ENCODE results near the gene PGPEP1. TPM values are rescaled to one million over a fixed set of nuclear protein-coding genes. Genes with fewer than 3 reads are reported as not detected.

PGPEP1 gene
- polyA plus RNA-seq, 1 of the 3 experiments (the other 2 are of a cell fraction), result 13.8 TPM

DNA sequence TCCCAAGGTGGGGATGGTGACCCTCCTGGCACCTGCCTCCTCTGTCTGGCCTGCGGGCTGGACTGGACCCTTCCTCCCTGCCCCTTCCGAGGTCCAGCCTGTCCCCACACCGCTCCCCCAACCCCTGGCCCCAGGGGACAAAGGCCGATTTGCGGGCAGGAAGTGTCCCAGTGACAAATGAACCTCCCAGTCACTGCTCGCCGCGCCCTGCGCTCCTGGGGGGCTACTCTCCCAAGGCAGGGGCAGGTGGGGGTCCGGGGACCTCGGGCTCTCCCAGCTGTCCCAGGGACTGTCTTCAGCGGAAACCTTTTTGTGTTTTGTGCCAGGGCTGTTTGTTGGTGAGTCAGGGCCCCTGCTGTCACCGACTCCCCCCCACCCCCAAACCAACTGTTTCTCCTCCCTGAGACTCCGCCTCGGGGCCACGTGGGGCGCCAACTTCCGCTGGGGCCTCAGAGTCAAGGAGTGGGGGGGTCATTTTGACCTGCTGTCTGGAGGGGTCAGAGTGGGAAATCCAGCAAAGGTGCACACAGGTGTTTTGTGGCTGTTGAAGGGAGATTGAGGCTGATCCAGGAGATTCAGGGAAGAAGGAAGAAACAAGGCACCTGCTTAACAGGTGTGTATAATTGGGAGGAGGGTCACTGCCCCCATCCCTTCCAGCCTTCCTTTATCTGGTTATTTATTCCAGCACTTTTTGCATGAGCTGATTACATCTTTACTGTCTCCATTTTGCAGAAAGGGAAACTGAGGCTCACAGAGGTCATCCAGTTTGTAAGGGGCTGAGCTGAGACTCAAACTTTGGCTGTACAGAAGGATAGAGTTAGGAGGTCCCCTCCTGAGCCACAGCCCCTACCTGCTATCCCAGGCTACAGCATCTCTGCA is 831 bp downstream of the PGPEP1 start:
- no peaks in the 10 kb centered on the region for H3K9me2 ChIP-seq
- H3K36me3 ChIP-seq (replicated peaks in 1 of 2; ENCODE audit: control insufficient read depth in 1 of 2, insufficient read depth in 2 of 2, low read length in 1 of 2), result no peaks in the 10 kb centered on the region
- no peaks in the 10 kb centered on the region for H3K9me3 ChIP-seq
- TF ChIP-seq, protein P1, sequence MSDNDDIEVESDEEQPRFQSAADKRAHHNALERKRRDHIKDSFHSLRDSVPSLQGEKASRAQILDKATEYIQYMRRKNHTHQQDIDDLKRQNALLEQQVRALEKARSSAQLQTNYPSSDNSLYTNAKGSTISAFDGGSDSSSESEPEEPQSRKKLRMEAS (IDR thresholded peaks at IDR 0.05; ENCODE audit: low read depth), result peak; percentile 69
- TF ChIP-seq SIN3A (IDR thresholded peaks at IDR 0.05; ENCODE audit: borderline replicate concordance, low read depth, low read length), result peak; percentile 70; the same call in 1 of the 2 replicates
- no peak for TF ChIP-seq RXRA (IDR thresholded peaks at IDR 0.05; ENCODE audit: borderline replicate concordance, low read depth)
- TF ChIP-seq, protein P2, sequence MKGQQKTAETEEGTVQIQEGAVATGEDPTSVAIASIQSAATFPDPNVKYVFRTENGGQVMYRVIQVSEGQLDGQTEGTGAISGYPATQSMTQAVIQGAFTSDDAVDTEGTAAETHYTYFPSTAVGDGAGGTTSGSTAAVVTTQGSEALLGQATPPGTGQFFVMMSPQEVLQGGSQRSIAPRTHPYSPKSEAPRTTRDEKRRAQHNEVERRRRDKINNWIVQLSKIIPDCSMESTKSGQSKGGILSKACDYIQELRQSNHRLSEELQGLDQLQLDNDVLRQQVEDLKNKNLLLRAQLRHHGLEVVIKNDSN (IDR thresholded peaks at IDR 0.05; ENCODE audit: borderline replicate concordance, low read depth), result peak; percentile 87
- TF ChIP-seq FOSL2 (IDR thresholded peaks at IDR 0.05; ENCODE audit: borderline replicate concordance, low read depth), result no peak
- 0 out of 2 replicates have a peak, but pooled peaks have one; percentile 18 for TF ChIP-seq MXI1 (IDR thresholded peaks at IDR 0.05; ENCODE audit: low read depth, low read length)
- TF ChIP-seq, protein P3, sequence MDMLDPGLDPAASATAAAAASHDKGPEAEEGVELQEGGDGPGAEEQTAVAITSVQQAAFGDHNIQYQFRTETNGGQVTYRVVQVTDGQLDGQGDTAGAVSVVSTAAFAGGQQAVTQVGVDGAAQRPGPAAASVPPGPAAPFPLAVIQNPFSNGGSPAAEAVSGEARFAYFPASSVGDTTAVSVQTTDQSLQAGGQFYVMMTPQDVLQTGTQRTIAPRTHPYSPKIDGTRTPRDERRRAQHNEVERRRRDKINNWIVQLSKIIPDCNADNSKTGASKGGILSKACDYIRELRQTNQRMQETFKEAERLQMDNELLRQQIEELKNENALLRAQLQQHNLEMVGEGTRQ (IDR thresholded peaks at IDR 0.05; ENCODE audit: borderline replicate concordance, low read depth, low read length), result no peak
- H3K9ac ChIP-seq, result peak overlapping the region; percentile 63
- ChIA-PET POLR2A (no interaction called here), CTCF (interaction anchor here (1.4 to 5.3 kb wide), 11 partner anchors 9 to 72 kb away, joined by 3 to 45 read pairs (median 8); partner anchors contain the start of gene LSM4)
- H3K27me3 ChIP-seq (ENCODE audit: insufficient read depth), result no peaks in the 10 kb centered on the region
- no peaks in the 10 kb centered on the region for H4K20me1 ChIP-seq (ENCODE audit: insufficient read depth)
- H2AFZ ChIP-seq (ENCODE audit: low read depth), result peak overlapping the region; percentile 87
- DNase-seq, result peak; percentile 70
- peak overlapping the region; percentile 59 to 90 for H3K4me3 ChIP-seq (ENCODE audit: low read depth in 2 of 2, low read length in 1 of 2)
- peaks cover 4% of the 10 kb centered on the region for H3F3A ChIP-seq (replicated peaks; ENCODE audit: insufficient read depth)
- no peaks in the 10 kb centered on the region for H3K79me2 ChIP-seq (ENCODE audit: insufficient read depth)
- 3% methylated on average over 15 of the region's 18 CpGs for WGBS (ENCODE audit: low lambda C conversion rate)
- H3K27ac ChIP-seq (ENCODE audit: low read depth in 2 of 2, low read length in 1 of 2), result no peak overlapping the region; a peak in 1 of 4 replicates
- H3K4me1 ChIP-seq (ENCODE audit: control insufficient read depth in 1 of 2, insufficient read depth in 2 of 2, low read depth in 1 of 2, low read length in 1 of 2), result peaks cover 0 to 9% of the 10 kb centered on the region in 2 experiments; a peak in 1 of 4 replicates
- peak overlapping the region; percentile 99 for H3K4me2 ChIP-seq

DNA sequence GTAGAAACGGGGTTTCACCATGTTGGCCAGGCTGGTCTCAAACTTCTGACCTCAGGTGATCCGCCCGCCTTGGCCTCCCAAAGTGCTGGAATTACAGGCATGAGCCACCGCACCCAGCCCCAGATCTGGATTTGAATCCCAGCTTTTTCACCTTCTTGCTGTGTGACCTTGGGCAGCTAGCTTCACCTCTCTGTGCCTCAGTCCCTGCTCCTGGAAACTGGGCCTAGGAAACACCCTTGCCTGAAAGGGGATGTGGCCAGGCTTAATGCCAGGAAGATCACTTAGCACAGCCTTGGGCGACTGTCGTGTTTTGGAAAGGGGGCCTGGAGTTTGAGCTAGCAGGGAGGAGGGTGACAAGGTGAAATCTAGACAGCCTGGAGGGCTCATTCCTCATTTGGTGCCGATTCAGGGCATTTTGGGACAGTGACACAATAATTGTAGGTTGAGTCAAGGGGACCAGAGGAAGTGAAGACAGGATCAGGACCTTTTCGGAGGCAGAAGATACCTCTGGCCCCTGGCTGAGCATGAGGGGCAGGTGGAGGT is 1.8 kb downstream of the PGPEP1 start:
- no peak overlapping the region for H3K4me3 ChIP-seq (ENCODE audit: low read depth in 2 of 2, low read length in 1 of 2)
- H3K4me1 ChIP-seq (ENCODE audit: control insufficient read depth in 1 of 2, insufficient read depth in 2 of 2, low read depth in 1 of 2, low read length in 1 of 2), result peaks cover 0 to 9% of the 10 kb centered on the region in 2 experiments; a peak in 1 of 4 replicates
- H3K27me3 ChIP-seq (ENCODE audit: insufficient read depth), result no peaks in the 10 kb centered on the region
- no peak overlapping the region for H3K27ac ChIP-seq (ENCODE audit: low read depth in 2 of 2, low read length in 1 of 2)
- H3F3A ChIP-seq (replicated peaks; ENCODE audit: insufficient read depth), result peaks cover 4% of the 10 kb centered on the region
- H3K9me2 ChIP-seq, result no peaks in the 10 kb centered on the region
- no peak for DNase-seq
- ChIA-PET CTCF (interaction anchor here (0.5 to 5.3 kb wide), 9 partner anchors 8 to 661 kb away, joined by 3 to 45 read pairs (median 8); partner anchors contain the start of gene LSM4), POLR2A (interaction anchor here (0.9 to 1.3 kb wide), 2 partner anchors 60 to 63 kb away, joined by 3 to 6 read pairs; partner anchors contain the start of gene JUND)
- no peak overlapping the region for H3K9ac ChIP-seq
- no peaks in the 10 kb centered on the region for H3K79me2 ChIP-seq (ENCODE audit: insufficient read depth)
- H4K20me1 ChIP-seq (ENCODE audit: insufficient read depth), result no peaks in the 10 kb centered on the region
- 94% methylated on average over 8 of the region's 8 CpGs for WGBS (ENCODE audit: low lambda C conversion rate)
- TF ChIP-seq, protein P4, sequence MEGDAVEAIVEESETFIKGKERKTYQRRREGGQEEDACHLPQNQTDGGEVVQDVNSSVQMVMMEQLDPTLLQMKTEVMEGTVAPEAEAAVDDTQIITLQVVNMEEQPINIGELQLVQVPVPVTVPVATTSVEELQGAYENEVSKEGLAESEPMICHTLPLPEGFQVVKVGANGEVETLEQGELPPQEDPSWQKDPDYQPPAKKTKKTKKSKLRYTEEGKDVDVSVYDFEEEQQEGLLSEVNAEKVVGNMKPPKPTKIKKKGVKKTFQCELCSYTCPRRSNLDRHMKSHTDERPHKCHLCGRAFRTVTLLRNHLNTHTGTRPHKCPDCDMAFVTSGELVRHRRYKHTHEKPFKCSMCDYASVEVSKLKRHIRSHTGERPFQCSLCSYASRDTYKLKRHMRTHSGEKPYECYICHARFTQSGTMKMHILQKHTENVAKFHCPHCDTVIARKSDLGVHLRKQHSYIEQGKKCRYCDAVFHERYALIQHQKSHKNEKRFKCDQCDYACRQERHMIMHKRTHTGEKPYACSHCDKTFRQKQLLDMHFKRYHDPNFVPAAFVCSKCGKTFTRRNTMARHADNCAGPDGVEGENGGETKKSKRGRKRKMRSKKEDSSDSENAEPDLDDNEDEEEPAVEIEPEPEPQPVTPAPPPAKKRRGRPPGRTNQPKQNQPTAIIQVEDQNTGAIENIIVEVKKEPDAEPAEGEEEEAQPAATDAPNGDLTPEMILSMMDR (IDR thresholded peaks at IDR 0.05), result no peak
- no peak for TF ChIP-seq JUND (IDR thresholded peaks at IDR 0.05)
- no peak for TF ChIP-seq GATA2 (CRISPR knock-in tag; IDR thresholded peaks at IDR 0.05)
- TF ChIP-seq RXRA (IDR thresholded peaks at IDR 0.05; ENCODE audit: borderline replicate concordance, low read depth), result no peak
- no peak for TF ChIP-seq NRF1 (IDR thresholded peaks at IDR 0.05; ENCODE audit: low read depth, low read length)
- H2AFZ ChIP-seq (ENCODE audit: low read depth), result no peak overlapping the region
- no peaks in the 10 kb centered on the region for H3K36me3 ChIP-seq (replicated peaks in 1 of 2; ENCODE audit: control insufficient read depth in 1 of 2, insufficient read depth in 2 of 2, low read length in 1 of 2)
- no peak overlapping the region for H3K4me2 ChIP-seq
- H3K9me3 ChIP-seq, result no peaks in the 10 kb centered on the region

All from SK-N-SH (cell line).